Ishikawa (cell line): Measurements from ENCODE around the gene OR10A2.

Source experiments
- CREB1 ChIP-seq: IDR thresholded peaks from 2 replicates; pipeline ENCODE4 v1.6.1; 2012; ENCODE audit warnings: low read depth
- EP300 ChIP-seq: IDR thresholded peaks from 2 replicates; pipeline ENCODE4 v1.6.1; 2012; ENCODE audit warnings: borderline replicate concordance
- TAF1 ChIP-seq: IDR thresholded peaks from 2 replicates; pipeline ENCODE4 v1.6.1; 2012; ENCODE audit warnings: low read depth, mild to moderate bottlenecking
- ZBTB7A ChIP-seq: IDR thresholded peaks from 2 replicates; pipeline ENCODE4 v1.6.1; 2012; ENCODE audit warnings: low read depth
- TF ChIP-seq, protein P1 (sequence below): IDR thresholded peaks from 2 replicates; pipeline ENCODE4 v1.6.1; 2012

DNA sequence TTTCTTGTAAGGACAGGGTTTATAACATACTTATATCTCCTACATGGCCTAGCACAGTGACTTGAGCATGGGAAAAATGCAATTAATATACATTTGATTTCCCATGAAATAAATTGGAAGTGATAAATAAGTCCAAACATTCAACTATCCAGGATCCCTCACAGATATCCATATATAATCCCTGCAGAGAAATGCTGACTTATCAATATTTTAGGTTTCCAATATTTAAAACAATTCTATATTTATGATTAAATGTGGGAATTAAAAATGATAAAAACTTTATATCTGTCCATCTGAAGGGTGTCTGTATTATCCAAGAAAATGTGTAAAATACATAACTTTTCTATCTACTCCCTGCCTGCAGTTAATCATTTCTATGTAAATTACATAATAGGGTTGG lies 19.9 kb downstream of the OR10A2 start:
- TF ChIP-seq EP300 (no peak), TAF1 (no peak), ZBTB7A (no peak), CREB1 (no peak)
- TF ChIP-seq, protein P1, sequence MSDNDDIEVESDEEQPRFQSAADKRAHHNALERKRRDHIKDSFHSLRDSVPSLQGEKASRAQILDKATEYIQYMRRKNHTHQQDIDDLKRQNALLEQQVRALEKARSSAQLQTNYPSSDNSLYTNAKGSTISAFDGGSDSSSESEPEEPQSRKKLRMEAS = no peak
